ENCODE data around the gene PKNOX2. TPM values are rescaled to one million over a fixed set of nuclear protein-coding genes. Genes with fewer than 3 reads are reported as not detected.

PKNOX2 gene
- total RNA-seq, 4 donors from 2014 or later, result 0.51 to 4.3 (median 2.3) TPM

- TF ChIP-seq, protein P1, sequence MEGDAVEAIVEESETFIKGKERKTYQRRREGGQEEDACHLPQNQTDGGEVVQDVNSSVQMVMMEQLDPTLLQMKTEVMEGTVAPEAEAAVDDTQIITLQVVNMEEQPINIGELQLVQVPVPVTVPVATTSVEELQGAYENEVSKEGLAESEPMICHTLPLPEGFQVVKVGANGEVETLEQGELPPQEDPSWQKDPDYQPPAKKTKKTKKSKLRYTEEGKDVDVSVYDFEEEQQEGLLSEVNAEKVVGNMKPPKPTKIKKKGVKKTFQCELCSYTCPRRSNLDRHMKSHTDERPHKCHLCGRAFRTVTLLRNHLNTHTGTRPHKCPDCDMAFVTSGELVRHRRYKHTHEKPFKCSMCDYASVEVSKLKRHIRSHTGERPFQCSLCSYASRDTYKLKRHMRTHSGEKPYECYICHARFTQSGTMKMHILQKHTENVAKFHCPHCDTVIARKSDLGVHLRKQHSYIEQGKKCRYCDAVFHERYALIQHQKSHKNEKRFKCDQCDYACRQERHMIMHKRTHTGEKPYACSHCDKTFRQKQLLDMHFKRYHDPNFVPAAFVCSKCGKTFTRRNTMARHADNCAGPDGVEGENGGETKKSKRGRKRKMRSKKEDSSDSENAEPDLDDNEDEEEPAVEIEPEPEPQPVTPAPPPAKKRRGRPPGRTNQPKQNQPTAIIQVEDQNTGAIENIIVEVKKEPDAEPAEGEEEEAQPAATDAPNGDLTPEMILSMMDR (IDR thresholded peaks at IDR 0.05; ENCODE audit: low read depth), result no peak
Measured at GRCh38 chr11:125360066-125360465, 195.5 kb downstream of the PKNOX2 start.

DNA sequence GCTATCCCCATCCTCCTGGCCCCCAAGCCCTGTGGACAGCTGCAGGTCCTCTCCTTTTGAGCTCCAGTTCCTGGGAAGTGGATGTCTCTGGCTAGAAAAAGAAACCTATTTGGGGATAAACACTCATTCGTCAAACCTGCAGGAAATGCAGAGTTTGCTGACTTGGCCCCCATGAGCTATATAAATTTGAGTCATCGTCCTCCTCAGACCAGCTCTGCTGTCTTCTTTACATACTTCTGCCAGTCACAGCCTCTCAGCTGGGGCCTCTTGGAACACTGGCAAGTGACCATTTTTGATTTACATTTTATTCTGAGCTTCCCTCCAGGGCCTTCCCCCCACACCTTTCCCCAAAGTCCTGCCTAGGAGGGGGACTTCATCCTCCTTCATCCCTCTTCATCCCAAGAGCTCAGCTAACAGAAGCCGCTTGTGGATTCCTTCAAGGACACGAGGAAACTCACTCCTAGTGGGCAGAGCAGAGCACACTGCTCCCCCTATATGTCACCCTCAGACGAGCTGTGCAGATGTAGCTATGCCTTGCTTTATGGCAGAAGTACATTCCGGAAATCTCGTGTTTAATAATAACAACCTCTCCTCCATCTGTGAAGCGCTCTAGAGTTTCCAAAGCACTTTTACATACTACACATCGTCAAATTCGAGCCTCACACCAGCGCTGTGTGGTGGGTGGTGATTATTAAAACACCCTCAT lies 199.7 kb downstream of the PKNOX2 start:
- TF ChIP-seq, protein P1 (IDR thresholded peaks at IDR 0.05; ENCODE audit: low read depth), result no peak

DNA sequence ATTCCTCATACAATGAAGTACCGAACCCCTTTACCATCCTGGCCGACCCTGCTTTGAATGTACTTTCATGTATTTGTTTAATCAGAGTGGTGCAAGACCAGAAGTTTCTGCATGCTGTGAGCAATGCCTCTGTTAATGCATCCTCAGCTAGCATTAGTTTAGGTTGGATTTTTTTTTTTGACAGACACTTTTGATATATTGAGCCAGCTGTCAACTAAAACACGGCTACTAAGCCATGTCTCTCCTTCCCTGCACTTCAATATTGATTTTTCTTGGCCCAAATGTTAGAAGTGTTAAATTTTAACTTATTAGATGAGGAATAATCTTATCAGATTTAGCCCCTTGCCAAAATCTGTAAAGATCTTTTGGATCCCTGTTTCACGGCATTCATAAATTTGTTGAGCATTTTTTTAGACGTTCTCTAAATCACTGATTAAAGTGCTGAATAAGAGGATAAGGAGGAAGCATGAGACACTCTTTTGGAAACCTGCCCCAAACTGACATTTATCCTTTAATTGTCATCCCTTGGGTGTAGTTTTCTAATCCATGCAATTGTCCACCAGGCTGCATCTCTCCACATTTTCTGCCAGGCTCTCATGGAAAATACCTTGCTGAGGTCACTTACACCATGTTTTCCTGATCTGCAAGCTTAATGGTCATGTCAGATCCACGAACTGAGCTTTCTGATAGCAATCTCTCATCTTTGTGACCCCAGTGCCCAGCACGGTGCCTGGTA lies 200.8 kb downstream of the PKNOX2 start:
- TF ChIP-seq, protein P1 (IDR thresholded peaks at IDR 0.05; ENCODE audit: low read depth), result no peak

- TF ChIP-seq, protein P1 (IDR thresholded peaks at IDR 0.05; ENCODE audit: low read depth), result no peak
Measured at GRCh38 chr11:125367710-125368109, 203.2 kb downstream of the PKNOX2 start.

DNA sequence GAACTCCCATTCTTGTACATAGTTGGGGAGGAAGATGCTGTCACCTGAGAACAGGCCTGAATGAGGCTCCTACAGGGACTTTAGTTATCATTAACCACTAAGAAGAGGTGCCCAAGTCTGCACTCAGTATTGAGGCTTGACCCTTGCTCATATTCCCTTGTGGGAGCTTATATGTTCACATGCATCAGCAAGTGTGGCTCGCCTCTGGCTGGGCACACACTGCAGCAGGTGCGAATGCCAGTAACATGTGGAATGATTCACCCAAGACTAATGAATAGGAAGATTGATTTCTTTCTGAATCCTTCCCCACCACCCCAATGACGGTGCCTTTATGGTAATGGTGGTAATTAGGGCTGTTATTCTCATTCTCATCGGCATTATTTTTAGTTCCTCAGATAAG lies 204.2 kb downstream of the PKNOX2 start:
- TF ChIP-seq, protein P1 (IDR thresholded peaks at IDR 0.05; ENCODE audit: low read depth), result no peak

GRCh38 chr11:125369808-125370207 lies 205.3 kb downstream of the PKNOX2 start:
- TF ChIP-seq, protein P1 (IDR thresholded peaks at IDR 0.05; ENCODE audit: low read depth), result no peak

GRCh38 chr11:125370561-125371389 lies 206.2 kb downstream of the PKNOX2 start:
- TF ChIP-seq, protein P1 (IDR thresholded peaks at IDR 0.05; ENCODE audit: low read depth), result no peak
